ENCODE results near the gene TRAPPC1. TPM values are rescaled to one million over a fixed set of nuclear protein-coding genes. Genes with fewer than 3 reads are reported as not detected.
A peak's percentile ranks its signal among the peaks of the same experiment; 100 is the strongest.

TRAPPC1 gene
- total and polyA plus RNA-seq, 10 of the 15 experiments (the other 5 are each of a cell fraction or from before 2014, with no cell fraction given) = 31.3 to 306 (median 134) TPM

DNA sequence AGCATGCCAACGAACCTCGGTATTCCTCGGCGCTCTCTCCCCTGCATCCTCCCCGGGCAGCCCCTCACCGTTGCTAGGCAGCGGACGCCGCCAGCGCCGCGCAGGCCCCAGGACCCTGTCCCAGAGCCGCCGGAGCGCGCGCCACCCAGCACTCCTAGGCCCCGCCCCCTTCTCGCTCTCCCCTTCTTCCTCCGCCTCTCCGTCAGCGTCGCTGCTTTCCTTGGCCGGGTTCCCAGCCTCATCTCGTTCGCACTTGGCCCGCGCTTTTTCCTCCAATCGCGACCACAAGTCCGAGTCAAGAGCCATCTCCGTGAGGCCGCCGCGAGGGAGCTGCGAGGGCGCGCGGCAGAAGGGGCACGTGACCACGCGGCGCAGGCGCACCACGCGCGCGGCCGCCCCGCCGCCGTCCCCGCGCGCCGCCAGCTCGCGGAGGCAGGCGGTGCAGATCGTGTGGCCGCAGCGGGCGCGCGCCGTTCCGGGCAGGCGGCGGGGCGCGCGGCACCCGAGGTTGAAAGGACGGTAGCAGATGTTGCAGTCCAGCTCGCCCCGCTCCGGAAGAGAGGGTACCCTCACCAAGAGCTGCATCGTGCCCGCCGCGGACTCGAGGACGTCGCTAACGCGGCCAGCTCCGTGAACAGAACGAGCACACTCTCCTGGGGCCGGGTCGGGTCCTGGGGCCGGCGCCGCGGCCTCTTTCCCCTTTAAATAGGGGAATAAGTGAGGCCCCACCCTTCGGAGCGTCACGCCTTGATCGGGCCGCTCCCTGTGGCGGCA, 15.9 kb downstream of the TRAPPC1 start, which contains the start of gene RNF227 (continued):
- TF ChIP-seq CHD1 (IDR thresholded peaks at IDR 0.05; ENCODE audit: low read depth, low read length) = no peak

DNA sequence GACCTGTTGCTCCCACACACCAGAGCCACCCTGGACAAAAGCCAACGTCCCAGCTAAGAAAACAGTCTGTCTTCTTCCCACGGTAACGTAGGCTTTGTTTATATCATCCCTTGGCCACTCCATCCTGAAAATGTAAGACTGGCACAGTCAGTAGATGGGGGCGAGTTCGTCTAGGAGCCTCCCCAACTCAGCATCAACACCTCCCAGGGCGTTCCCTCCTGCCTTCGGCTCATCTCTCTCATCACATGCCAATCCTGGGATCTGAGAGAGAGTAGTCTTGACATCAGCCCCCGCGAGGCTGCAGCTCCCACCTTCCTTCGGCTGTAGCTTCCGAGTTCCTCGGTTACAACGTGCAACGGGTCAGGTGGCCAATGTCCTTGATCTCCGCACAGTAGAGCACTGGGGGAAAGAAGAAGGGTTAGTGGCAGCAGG, 16.6 kb downstream of the TRAPPC1 start:
- Histone ChIP-seq H3K79me2 (ENCODE audit: control insufficient read depth, insufficient read depth, low read length) (no peaks in the 10 kb centered on the region), H3K4me1 (ENCODE audit: control insufficient read depth, insufficient read depth, low read length) (peaks cover 10% of the 10 kb centered on the region), H2AFZ (ENCODE audit: control insufficient read depth, low read depth, low read length) (peak overlapping the region; percentile 91), H3K9ac (ENCODE audit: control insufficient read depth, insufficient read depth, low read length) (peak overlapping the region; percentile 55; the same call in 1 of the 2 replicates), H3K4me3 (peak overlapping the region; percentile 76), H3K27ac (ENCODE audit: control insufficient read depth, insufficient read depth) (peak overlapping the region; percentile 34; the same call in 1 of the 2 replicates), H3K4me2 (ENCODE audit: control insufficient read depth, insufficient read depth) (peak overlapping the region; percentile 88), H3K9me3 (replicated peaks; ENCODE audit: control insufficient read depth, insufficient read depth, low read length) (no peaks in the 10 kb centered on the region), H3K36me3 (ENCODE audit: control insufficient read depth in 2 of 2, insufficient read depth in 2 of 2, low read length in 1 of 2) (peaks cover 8 to 9% of the 10 kb centered on the region in 2 experiments), H3K27me3 (replicated peaks in 1 of 2; ENCODE audit: control insufficient read depth in 2 of 2, insufficient read depth in 2 of 2, low read length in 1 of 2) (no peaks in the 10 kb centered on the region), H4K20me1 (ENCODE audit: control insufficient read depth, insufficient read depth) (no peaks in the 10 kb centered on the region)
- ChIA-PET POLR2A (interaction anchor here (0.5 to 4.0 kb wide), 10 partner anchors 11 to 329 kb away, joined by 3 to 27 read pairs (median 4); partner anchors contain the start of genes CNTROB, KCNAB3, NAA38 and TRAPPC1), CTCF (interaction anchor here (0.6 to 8.2 kb wide), 15 partner anchors 18 to 172 kb away, joined by 3 to 48 read pairs (median 4); partner anchors contain the start of genes CNTROB and TRAPPC1), SMC1A (ENCODE audit: uncharacterized antibody, unreplicated experiment) (interaction anchor here (0.9 to 3.5 kb wide), 5 partner anchors 14 to 141 kb away, joined by 4 to 21 read pairs (median 11); partner anchors contain the start of genes CNTROB and KCNAB3), RAD21 (ENCODE audit: unreplicated experiment) (interaction anchor here (0.7 to 6.4 kb wide), 11 partner anchors 15 to 159 kb away, joined by 3 to 75 read pairs (median 4); partner anchors contain the start of genes CNTROB, KCNAB3, KDM6B and TRAPPC1)
- DNase-seq (ENCODE audit: low read depth, low spot score) (no peak), ATAC-seq (peak; percentile 67), FAIRE-seq (no peak)
- in situ Hi-C loops (cut with MboI) = no loop called here
- no TSS peak for BruUV-seq (replicated peaks)
- intact Hi-C loops (cut with micrococcal nuclease; ENCODE audit: unreplicated experiment) = no loop called here
- WGBS (ENCODE audit: insufficient coverage, insufficient replicate concordance, low lambda C conversion rate, missing lambda C conversion rate) = 0% methylated on average over 15 of the region's 15 CpGs
- TF ChIP-seq NBN (IDR thresholded peaks at IDR 0.05) (0 out of 2 replicates have a peak, but pooled peaks have one; percentile 11), HDAC2 (IDR thresholded peaks at IDR 0.05) (no peak), CREB1 (IDR thresholded peaks at IDR 0.05; ENCODE audit: low read depth) (no peak), EED (IDR thresholded peaks at IDR 0.05; ENCODE audit: low read depth) (peak; percentile 7; the same call in 1 of the 2 replicates), SMAD1 (IDR thresholded peaks at IDR 0.05; ENCODE audit: low read depth, partially characterized antibody) (no peak), NFIC (IDR thresholded peaks at IDR 0.05; ENCODE audit: low read depth, low read length) (no peak), TBL1XR1 (IDR thresholded peaks at IDR 0.05; ENCODE audit: low read depth, low read length) (no peak), CEBPB (IDR thresholded peaks at IDR 0.05; ENCODE audit: borderline replicate concordance in 1 of 2, low read depth in 2 of 2, low read length in 2 of 2) (no peak), SREBF1 (IDR thresholded peaks at IDR 0.05; ENCODE audit: low read length) (no peak), SIN3A (IDR thresholded peaks at IDR 0.05; ENCODE audit: low read depth, low read length) (no peak), SIX5 (IDR thresholded peaks at IDR 0.05; ENCODE audit: low read depth, low read length, severe bottlenecking) (no peak), KAT2A (conservative IDR thresholded peaks at IDR 0.05; ENCODE audit: control insufficient read depth, low read depth, low read length) (no peak), POLR2AphosphoS5 (IDR thresholded peaks at IDR 0.05; ENCODE audit: low read length) (no peak)
- TF ChIP-seq, protein P1, sequence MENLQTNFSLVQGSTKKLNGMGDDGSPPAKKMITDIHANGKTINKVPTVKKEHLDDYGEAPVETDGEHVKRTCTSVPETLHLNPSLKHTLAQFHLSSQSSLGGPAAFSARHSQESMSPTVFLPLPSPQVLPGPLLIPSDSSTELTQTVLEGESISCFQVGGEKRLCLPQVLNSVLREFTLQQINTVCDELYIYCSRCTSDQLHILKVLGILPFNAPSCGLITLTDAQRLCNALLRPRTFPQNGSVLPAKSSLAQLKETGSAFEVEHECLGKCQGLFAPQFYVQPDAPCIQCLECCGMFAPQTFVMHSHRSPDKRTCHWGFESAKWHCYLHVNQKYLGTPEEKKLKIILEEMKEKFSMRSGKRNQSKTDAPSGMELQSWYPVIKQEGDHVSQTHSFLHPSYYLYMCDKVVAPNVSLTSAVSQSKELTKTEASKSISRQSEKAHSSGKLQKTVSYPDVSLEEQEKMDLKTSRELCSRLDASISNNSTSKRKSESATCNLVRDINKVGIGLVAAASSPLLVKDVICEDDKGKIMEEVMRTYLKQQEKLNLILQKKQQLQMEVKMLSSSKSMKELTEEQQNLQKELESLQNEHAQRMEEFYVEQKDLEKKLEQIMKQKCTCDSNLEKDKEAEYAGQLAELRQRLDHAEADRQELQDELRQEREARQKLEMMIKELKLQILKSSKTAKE (IDR thresholded peaks at IDR 0.05; ENCODE audit: low read depth, poor library complexity, severe bottlenecking) = no peak
- TF ChIP-seq, protein P2, sequence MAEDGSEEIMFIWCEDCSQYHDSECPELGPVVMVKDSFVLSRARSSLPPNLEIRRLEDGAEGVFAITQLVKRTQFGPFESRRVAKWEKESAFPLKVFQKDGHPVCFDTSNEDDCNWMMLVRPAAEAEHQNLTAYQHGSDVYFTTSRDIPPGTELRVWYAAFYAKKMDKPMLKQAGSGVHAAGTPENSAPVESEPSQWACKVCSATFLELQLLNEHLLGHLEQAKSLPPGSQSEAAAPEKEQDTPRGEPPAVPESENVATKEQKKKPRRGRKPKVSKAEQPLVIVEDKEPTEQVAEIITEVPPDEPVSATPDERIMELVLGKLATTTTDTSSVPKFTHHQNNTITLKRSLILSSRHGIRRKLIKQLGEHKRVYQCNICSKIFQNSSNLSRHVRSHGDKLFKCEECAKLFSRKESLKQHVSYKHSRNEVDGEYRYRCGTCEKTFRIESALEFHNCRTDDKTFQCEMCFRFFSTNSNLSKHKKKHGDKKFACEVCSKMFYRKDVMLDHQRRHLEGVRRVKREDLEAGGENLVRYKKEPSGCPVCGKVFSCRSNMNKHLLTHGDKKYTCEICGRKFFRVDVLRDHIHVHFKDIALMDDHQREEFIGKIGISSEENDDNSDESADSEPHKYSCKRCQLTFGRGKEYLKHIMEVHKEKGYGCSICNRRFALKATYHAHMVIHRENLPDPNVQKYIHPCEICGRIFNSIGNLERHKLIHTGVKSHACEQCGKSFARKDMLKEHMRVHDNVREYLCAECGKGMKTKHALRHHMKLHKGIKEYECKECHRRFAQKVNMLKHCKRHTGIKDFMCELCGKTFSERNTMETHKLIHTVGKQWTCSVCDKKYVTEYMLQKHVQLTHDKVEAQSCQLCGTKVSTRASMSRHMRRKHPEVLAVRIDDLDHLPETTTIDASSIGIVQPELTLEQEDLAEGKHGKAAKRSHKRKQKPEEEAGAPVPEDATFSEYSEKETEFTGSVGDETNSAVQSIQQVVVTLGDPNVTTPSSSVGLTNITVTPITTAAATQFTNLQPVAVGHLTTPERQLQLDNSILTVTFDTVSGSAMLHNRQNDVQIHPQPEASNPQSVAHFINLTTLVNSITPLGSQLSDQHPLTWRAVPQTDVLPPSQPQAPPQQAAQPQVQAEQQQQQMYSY (CRISPR knock-in tag; IDR thresholded peaks at IDR 0.05) = no peak

All from GM12878 (cell line).